Coronary artery (tissue), 2 donors: ENCODE data around the gene CBLC.

Experiments used
- DNase-seq: peaks from one replicate; pipeline ENCODE4 v3.0.0-alpha.2; 2017; ENCODE audit warnings: low spot score
- H3K27ac ChIP-seq, 2 donors: fragments of 200-600 bp; sonication (generic); one replicate each; pipeline ENCODE4 v1.5.1; 2016 to 2019
- H3K4me3 ChIP-seq: fragments of 200-600 bp; sonication (generic); 2 replicates; pipeline ENCODE4 v1.5.1; 2016; ENCODE audit warnings: mild to moderate bottlenecking, moderate library complexity
- TF ChIP-seq, protein P1 (sequence below): fragments of 200-600 bp; sonication (generic); IDR thresholded peaks from one replicate; pipeline ENCODE4 v1.5.1; 2019; ENCODE audit warnings: antibody characterized with exemption

Gene CBLC

DNA sequence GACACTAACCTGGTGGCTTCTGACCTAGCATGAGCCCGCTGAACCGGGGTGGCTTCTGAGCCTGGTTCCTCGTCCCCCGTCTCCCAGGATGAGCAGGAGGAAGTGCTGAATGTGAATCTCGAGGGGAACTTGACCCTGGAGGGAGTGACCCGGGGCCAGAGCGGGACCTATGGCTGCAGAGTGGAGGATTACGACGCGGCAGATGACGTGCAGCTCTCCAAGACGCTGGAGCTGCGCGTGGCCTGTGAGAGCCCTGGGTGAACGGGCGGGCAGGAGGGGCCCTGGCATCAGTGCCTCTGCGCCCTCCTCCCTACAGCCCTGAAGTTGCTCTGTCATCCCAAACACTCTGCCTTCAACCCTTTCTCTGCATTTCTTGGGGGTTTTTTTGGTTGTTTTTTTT, 36.8 kb downstream of the CBLC start:
- TF ChIP-seq, protein P1, sequence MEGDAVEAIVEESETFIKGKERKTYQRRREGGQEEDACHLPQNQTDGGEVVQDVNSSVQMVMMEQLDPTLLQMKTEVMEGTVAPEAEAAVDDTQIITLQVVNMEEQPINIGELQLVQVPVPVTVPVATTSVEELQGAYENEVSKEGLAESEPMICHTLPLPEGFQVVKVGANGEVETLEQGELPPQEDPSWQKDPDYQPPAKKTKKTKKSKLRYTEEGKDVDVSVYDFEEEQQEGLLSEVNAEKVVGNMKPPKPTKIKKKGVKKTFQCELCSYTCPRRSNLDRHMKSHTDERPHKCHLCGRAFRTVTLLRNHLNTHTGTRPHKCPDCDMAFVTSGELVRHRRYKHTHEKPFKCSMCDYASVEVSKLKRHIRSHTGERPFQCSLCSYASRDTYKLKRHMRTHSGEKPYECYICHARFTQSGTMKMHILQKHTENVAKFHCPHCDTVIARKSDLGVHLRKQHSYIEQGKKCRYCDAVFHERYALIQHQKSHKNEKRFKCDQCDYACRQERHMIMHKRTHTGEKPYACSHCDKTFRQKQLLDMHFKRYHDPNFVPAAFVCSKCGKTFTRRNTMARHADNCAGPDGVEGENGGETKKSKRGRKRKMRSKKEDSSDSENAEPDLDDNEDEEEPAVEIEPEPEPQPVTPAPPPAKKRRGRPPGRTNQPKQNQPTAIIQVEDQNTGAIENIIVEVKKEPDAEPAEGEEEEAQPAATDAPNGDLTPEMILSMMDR = no peak
- no peak for DNase-seq
- H3K4me3 ChIP-seq = no peak overlapping the region
- H3K27ac ChIP-seq = no peak overlapping the region

DNA sequence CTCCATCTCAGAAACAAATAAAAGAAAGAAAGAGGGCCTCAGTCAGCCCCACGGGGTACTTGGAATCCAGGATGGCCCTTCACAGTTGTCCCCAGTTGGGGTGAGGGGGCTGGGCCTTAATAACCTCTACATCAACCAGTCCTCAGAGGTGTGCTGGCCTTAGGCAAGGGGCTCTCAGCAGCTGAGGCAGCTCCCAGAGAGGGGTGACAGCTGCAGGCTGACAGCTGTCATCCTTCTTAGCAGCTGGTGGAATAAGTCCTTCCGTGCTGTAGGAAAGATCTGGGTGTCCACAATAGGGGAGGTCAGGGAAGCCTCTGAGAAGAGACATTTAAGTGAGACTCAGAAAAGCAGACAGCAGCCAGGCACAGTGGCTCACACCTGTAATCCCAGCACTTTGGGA, 38.6 kb downstream of the CBLC start:
- TF ChIP-seq, protein P1 = no peak
- no peak overlapping the region for H3K4me3 ChIP-seq
- DNase-seq = no peak
- H3K27ac ChIP-seq = no peak overlapping the region

DNA sequence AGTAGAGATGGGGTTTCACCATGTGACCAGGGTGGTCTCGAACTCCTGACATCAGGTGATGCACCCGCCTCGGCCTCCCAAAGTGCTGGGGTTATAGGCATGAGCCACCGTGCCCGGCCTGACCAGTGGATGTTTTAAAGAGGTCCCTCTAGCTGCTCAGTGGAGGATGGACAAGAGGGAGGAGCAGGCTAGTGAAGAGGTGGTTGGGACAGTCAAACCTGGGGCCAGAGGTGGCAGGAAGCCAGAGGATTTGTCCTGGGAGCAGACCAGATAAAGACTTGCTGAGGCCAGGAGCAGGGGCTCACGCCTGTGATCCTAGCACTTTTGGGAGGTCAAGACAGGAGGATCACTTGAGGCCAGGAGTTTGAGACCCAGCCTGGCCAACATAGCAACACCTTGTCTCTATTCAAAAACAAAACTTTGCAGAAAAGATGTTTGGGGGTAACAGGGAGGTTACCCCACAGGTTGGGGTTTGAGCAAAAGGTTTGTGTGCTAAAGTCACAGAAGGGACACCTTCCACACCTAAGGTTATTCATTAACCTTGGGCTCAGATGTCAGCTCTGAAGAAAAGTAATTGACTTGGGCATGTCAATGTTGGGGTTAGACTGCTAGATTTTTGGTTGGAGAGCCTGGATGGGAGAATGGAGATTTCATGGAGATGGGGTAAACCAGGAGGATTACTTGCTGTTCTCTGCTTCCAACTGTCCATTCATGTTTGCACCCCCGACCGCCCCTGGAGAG, 40.2 kb downstream of the CBLC start:
- TF ChIP-seq, protein P1 = no peak
- Histone ChIP-seq H3K4me3 (no peak overlapping the region), H3K27ac (no peak overlapping the region)
- DNase-seq = no peak

DNA sequence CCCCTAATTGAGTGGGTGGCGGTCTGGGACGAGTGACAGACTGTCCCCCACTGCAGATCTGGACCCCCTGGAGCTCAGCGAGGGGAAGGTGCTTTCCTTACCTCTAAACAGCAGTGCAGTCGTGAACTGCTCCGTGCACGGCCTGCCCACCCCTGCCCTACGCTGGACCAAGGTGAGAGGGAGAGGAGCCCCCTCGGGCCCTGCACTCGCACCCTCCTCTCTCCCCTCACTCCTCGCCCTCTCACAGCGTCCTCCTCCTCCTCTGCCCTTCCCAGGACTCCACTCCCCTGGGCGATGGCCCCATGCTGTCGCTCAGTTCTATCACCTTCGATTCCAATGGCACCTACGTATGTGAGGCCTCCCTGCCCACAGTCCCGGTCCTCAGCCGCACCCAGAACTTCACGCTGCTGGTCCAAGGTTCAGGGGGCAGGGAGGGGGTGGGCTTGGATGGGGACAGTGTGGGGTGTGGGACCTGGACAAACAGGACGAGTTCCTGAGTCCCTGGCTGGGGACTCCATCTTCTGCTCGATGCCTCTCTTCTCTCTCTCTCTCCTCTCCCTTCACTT, 40.9 kb downstream of the CBLC start:
- no peak overlapping the region for H3K4me3 ChIP-seq
- H3K27ac ChIP-seq = peak overlapping the region in 1 of 2 donors; percentile 93
- no peak for DNase-seq

DNA sequence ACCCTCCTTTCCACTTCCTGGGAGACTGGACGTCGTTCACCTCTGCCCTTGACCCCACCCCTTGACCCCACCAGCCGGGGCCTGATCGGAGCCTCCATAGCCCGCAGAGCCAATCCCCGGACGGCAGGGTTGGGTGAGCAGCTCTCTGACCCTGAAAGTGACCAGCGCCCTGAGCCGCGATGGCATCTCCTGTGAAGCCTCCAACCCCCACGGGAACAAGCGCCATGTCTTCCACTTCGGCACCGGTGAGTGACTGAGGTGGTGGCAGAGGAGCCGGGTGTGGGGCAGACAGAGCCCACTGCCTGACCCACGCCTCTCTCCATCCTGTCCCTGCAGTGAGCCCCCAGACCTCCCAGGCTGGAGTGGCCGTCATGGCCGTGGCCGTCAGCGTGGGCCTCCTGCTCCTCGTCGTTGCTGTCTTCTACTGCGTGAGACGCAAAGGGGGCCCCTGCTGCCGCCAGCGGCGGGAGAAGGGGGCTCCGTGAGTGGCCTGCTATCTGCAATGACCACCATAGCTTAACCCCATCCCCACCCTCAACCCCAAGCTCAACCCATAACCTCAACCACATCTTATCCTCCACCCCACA, 41.6 kb downstream of the CBLC start:
- H3K4me3 ChIP-seq = no peak overlapping the region
- TF ChIP-seq, protein P1 = no peak
- H3K27ac ChIP-seq = peak overlapping the region in 1 of 2 donors; percentile 93
- no peak for DNase-seq

More for the DNA sequence above, 40.9 kb downstream of the CBLC start:
- TF ChIP-seq, protein P1 = no peak

DNA sequence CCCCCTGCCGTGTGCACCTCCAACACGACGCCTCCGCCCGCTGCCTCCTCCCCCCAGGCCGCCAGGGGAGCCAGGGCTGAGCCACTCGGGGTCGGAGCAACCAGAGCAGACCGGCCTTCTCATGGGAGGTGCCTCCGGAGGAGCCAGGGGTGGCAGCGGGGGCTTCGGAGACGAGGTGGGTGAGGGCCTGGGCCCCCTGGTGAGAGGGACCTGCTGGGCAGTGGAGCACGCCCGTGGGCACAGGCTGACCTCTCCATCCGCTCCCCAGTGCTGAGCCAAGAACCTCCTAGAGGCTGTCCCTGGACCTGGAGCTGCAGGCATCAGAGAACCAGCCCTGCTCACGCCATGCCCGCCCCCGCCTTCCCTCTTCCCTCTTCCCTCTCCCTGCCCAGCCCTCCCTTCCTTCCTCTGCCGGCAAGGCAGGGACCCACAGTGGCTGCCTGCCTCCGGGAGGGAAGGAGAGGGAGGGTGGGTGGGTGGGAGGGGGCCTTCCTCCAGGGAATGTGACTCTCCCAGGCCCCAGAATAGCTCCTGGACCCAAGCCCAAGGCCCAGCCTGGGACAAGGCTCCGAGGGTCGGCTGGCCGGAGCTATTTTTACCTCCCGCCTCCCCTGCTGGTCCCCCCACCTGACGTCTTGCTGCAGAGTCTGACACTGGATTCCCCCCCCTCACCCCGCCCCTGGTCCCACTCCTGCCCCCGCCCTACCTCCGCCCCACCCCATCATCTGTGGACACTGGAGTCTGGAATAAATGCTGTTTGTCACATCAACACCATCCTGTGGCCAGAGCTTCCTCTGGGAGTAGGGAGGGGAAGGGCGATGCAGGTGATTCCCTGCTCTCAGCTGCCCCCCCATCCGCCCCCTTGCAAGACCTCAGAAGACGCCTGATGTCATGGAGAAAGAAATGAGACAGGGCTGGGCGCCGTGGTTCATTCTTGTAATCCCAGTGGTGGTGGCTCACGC, 43.2 kb downstream of the CBLC start:
- Histone ChIP-seq H3K4me3 (peak overlapping the region; percentile 48), H3K27ac (peak overlapping the region; percentile 84 to 93)
- peak; percentile 92 for DNase-seq
- TF ChIP-seq, protein P1 = peak; percentile 20
